Mucosa of gallbladder (tissue), 1 donor: ENCODE data around the gene CDC26. TPM values are rescaled to one million over a fixed set of nuclear protein-coding genes. Genes with fewer than 3 reads are reported as not detected.
"Not testable (repeated sequence)": the region's sequence is repeated elsewhere in the genome, so short reads cannot be mapped to it uniquely, and the experiment has no call there.

ENCODE experiments used
- DNase-seq: peaks from one replicate; pipeline ENCODE4 v3.0.0-alpha.2; 2020; ENCODE audit warnings: low spot score
- total RNA-seq: library from RNA; stranded (reverse); gene quantifications from one replicate; pipeline ENCODE4 v1.2.1, GENCODE V29; 2021
- donor health status: DM: no; HTN: no; CAD: no.

Gene CDC26
- total RNA-seq, 1 donor from 2014 or later: 29.0 TPM

DNA sequence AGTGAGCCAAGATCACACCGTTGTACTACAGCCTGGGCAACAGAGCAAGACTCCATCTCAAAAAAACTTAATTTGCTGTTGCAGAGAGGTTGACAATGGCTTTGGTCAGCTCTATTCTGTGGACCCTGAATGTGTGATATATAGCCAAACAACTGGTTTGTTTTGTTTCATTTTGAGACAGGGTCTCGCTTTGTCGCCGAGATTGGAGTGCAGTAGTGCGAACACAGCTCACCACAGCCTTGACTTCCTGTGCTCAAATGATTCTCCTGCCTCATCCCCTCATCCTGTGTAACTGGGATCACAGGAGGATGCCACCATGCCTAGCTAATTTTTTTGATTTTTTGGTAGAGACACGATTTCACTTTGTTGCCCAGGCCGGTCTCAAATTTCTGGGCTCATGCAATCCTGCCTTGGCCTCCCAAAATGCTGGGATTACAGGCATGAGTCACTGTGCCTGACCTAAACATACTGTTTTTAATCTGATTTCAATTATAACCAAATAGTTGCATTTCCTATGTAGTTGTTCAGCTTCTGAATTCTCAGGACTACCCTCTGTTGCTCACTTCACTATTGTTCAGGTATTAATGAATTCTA, 18.0 kb upstream of the CDC26 start:
- no peak for DNase-seq

GRCh38 chr9:113290052-113290607, 14.8 kb upstream of the CDC26 start:
- no peak for DNase-seq

DNA sequence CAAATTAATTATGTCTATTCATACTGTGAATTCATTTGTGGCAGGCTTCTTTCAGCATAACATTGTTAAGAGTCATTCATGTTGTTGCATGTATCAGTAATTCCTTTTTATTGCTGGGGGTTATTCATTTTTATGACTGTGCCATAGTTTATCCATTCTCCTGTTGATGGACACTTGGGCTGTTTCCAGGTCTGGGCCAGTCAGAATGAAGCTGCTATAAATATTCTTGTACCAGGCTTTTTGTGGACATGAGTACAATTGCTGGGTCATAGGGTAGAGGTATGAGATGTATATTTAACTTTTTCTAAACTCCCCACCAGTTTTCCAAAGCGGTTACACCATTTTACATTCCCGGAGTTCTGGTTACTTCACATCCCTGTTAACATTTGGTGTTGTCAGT, 13.7 kb upstream of the CDC26 start:
- no peak for DNase-seq

DNA sequence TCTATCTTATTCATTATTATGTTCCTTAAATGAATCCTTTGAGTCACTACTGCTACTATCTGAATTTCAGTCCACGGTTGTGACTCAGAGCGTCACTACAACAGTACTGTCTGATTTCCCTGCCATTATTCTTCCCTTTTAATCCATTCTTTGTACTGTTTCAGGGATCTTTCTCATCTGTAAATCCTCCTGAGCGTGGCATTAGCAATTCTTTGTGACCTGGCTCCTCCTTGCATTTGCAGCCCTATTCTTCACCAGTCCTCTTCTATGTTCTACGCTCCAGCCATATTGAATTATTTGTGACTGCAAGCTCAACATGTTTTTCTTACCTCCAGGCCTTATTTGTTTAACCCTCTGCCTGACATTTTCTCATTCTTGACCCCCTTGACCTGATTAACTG, 6.0 kb upstream of the CDC26 start:
- no peak for DNase-seq

GRCh38 chr9:113278840-113279239, 3.5 kb upstream of the CDC26 start:
- DNase-seq: no peak

DNA sequence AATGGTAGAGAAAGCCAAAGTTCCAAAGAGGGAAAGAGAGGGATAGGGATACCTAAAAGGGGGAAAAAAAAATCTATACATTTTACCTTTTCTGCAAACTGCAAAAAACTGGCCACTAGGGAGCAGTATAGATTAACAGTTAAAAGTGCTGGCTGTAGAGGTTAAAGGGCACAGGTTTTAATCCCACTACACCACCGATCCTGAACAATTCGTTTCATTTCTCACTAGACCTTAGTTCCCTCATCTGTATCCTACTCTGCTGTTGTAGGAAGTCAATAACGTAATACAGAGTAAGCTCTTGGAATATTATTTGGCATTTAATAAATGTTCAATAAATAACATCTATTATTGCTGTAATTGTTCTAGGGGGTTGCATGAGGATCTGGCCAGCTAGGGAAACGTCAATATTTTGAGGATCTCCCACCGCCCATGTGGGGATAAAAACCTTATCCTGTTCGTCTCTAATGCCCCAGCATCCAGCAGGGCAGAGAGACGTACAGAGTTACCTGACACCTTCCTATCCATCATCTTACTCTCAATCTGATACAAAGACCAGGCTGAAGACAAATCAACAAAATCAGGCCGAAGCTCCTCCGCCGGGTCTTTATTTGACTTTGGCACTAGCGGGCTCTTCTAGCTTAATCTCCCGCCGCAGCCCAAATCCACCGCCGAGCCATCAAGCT, 757 bp downstream of the CDC26 start:
- peak; percentile 23 for DNase-seq

- DNase-seq: no peak
Observed at GRCh38 chr9:113269871-113270270, 5.5 kb downstream of the CDC26 start.

- no peak for DNase-seq
Observed at GRCh38 chr9:113269355-113269754, 6.0 kb downstream of the CDC26 start.

DNA sequence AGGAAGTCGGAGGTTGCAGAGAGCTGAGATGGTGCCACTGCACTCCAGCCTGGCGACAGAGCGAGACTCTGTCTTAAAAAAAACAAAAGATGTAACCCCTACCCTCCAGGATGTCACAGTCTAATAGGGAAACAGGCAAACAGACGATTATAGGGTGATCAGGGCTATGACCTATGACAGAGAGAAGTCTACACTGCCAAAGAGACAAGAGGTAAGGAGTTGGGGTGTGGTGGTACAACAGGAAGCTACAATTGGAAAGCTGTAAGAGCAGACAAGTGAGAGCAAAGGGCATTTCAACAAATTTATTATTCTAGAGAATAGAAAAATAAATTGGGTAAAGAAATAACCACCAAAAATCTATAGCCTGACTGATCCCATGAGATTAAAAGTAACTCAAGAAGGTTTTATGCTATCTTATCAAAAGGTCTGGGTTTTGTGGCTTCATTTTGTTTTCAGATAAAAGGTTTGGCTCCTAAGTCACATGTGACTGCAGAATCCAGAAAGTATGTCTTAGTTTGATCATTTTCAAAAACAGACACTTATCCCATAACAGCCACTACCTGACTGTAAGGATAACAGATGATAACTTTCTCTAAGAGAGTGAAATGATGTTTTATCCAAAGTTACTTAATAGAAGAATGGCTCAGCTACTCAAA, 7.3 kb downstream of the CDC26 start:
- DNase-seq: no peak

DNA sequence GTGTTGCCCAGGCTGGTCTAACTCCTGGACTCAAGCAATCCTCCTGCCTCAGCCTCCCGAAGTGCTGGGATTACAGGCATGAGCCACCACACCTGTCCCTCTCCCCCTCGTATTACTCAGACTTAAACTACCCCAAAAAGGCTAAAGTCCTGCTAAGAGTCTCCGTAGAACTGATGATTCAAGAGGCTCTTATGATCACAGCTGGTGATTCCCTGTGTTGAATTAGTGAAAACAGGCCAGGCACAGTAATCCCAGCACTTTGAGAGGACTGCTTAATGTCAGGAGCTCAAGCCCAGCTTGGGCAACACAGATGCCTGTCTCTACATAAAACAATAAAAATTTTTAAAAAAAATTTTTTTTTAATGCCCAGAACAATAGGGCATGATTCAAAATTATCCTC, 9.2 kb downstream of the CDC26 start:
- DNase-seq: no peak

DNA sequence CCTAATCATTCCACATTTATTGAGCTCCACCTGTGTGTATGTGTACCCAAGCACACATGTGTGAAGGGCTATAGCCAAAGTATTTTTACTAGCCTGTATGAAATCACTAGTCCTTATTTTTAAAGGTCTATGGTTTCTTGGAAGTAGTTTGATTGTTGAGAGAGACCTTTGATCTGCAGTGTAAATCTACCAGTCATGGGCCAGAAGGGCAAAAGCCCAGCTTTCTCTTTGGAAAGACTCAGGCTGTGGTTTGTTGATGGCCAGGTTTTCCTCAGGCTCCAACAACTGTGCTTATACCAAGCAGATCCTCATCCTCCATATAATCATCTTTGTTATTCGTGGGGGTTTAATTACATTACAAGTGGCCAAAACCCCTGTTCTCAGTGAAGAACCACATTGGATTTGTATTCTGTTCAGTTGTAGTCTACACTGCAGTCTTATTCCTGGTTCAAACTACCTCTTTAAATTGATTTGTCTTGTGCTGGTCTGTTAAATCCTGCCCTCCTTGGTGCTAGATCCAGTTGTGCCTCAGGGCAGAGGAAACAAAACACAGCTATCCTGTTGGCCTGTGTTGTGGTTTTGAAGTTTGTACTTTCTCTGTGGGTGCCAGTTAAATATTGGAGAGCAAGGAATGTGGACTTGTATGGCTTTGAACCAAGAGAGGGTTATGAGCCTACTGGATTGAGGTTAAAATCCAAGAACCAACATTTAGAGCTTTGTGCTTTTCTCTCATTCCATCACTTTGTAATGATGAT, 13.3 kb downstream of the CDC26 start:
- no peak for DNase-seq

DNA sequence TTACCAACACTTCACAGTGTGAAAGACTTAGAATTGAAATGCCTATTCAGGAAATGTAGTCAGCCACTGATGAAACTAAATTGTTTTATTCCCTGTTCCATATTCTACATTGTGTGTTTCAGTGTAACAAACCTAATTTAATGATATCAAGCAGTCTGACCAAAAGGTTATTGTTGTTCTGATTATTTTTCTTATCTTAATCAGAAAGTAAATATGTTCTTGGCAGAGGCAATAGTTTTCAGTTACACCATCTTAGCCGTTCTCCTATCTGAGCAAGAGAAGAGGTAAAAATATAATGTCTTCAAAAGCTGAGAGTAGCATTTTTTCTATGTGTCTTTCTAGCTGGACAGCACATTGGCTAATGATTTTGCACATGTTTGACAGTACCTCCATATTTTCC, 17.1 kb downstream of the CDC26 start:
- DNase-seq: no peak

DNA sequence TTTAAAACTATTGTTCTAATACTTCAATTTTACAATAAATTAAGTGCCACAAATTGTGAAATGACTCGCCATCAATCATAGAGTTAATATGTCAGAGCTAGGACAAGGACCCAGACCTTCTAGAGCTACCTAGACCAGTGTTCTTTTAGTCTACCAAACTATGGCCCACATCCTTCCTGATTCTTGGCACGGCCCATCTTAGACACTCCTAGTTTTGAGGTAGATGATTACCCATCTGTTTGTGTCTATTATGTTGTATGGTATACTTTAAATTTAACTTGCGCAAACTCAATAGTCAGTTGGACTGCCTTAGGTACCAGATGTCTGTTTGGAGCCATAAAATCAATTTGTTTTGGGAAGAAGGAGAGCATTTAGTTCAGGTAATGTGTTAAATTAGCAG, 17.5 kb downstream of the CDC26 start:
- no peak for DNase-seq

- no peak for DNase-seq
Observed at GRCh38 chr9:113255438-113255837, 19.9 kb downstream of the CDC26 start.

DNA sequence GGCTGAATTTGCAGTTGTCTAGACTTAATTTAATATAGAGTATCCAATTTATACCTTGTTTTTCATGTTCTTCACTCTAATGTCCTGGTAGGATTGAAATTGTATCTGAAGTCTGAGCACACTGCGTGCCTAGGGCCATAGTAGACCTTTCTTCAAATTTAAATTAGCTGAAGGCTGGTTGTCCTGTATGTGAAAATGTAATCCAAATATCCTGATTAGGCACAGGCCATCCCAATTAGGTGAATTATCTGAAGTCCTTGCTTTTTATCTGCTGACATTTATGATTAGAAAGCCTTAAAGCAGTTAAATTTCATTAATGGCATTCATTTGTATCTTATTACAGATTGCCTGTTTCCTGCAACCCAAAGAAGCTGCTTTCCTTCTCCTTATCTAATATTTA, 20.4 kb downstream of the CDC26 start:
- DNase-seq: no peak

DNA sequence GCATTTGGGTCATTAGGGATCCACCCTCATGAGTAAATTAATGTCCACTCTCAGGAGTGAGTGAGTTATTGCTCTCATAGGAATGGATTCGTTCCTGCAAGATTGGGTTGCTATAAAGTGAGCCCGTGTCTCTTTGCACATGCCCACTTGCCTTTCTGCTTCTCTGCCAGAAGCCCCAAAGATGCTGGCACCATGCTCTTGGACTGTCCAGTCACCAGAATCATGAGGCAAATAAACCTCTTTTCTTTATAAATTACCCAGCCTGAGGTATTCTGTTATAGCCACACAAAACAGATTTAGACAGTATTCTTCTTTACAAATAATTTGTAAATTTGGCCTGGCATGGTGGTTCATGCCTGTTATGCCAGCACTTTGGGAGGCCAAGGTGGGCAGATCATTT, 24.6 kb downstream of the CDC26 start:
- DNase-seq: no peak

- DNase-seq: not testable (repeated sequence)
Observed at GRCh38 chr9:113249661-113250060, 25.7 kb downstream of the CDC26 start.

DNA sequence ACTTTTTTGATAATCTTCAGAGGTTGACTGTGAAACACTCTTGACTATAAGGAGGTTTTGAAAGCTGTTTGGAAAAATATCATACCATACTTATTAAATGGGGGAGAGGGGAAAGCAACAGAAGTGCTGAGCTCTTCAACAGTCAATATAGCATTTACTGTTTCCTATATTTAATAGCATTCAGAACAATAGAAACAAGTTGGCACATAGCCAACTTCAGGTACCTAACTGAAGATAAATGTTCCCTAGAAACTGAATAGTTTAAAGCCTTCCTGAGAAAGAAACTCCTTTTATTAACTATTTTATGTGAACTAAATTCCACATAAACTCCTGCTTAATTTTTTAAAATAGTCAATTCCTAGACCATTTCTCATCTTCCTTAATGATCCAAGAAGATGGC, 27.7 kb downstream of the CDC26 start:
- DNase-seq: no peak

DNA sequence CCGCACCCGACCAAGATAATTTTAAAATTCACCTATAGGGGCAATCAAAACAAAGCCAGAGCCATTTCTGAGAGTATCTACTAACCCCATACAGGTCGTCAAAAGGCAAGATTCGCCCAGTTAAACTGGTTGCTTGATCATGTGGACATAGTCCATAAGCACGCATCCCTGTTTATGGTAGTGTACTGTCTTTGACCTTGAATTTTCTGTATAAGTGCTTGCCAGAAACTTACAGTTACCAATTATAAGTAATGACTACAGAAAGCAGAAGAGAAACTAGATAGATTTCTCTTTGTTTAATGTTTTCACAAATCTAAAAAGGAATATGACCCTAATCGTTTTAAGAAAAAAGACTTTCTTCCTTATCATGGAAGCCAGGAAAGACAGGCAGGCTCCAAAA, 28.4 kb downstream of the CDC26 start:
- DNase-seq: no peak

GRCh38 chr9:113245894-113246293, 29.5 kb downstream of the CDC26 start:
- DNase-seq: no peak

DNA sequence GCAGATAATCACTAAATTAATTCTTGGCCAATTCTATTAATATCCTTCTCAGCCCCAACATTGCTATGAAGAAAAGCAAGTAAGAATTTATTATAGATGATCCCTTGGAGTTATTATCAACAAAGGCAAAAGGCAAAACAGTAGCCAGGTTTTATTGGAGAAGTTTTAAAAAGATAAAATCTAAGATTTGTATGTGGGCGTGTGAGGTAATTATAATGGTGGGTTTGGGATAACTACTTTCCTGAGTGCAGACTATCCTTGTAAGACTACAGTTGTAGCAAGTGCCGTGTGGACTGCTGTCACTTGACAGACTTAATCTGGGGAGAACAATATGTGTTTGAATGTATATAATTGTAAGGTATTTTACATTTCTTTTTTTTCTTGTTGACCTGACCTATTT, 30.8 kb downstream of the CDC26 start:
- DNase-seq: no peak

- no peak for DNase-seq
Observed at GRCh38 chr9:113241161-113241560, 34.2 kb downstream of the CDC26 start.
